Activated gamma-delta T cell treated with Interleukin-2 at 50 U/mL for 16 hours (primary cell): ENCODE data around the gene LCK.

Experiments used
- DNase-seq: peaks from one replicate; pipeline ENCODE4 v3.0.0-alpha.2; 2020

The LCK gene

GRCh38 chr1:32250893-32251716, at the start of gene LCK:
Gene LCK, plus strand, starts transcription at chr1:32251265. Its CDS starts 23,065 bp downstream, at chr1:32274330.
- peak; percentile 69 for DNase-seq

GRCh38 chr1:32204943-32205361, 46.1 kb upstream of the LCK start:
- no peak for DNase-seq

- peak; percentile 75 for DNase-seq
These were observed 45.4 kb upstream of the LCK start, which contains the start of gene IQCC for GRCh38 chr1:32205401-32206370. Gene IQCC, plus strand, starts transcription at chr1:32205671. Its CDS starts 11 bp downstream, at chr1:32205682.

GRCh38 chr1:32208469-32208868, 42.6 kb upstream of the LCK start:
- DNase-seq, result no peak

GRCh38 chr1:32208891-32209328, 42.2 kb upstream of the LCK start, which contains the start of gene DCDC2B:
Gene DCDC2B, plus strand, starts transcription at chr1:32209089. Its CDS starts 5 bp downstream, at chr1:32209094.
- DNase-seq, result no peak

- peak; percentile 48 for DNase-seq
These were observed 35.2 kb upstream of the LCK start for GRCh38 chr1:32215629-32216480.

- no peak for DNase-seq
These were observed 34.5 kb upstream of the LCK start for GRCh38 chr1:32216566-32216965.

- DNase-seq, result no peak
These were observed 32.0 kb upstream of the LCK start for GRCh38 chr1:32219022-32219421.

- DNase-seq, result no peak
These were observed 30.1 kb upstream of the LCK start for GRCh38 chr1:32220746-32221580.

GRCh38 chr1:32221581-32221979, 29.5 kb upstream of the LCK start:
- no peak for DNase-seq

- DNase-seq, result peak; percentile 92
These were observed 28.9 kb upstream of the LCK start, which contains the start of the genes EIF3I and TMEM234 for GRCh38 chr1:32221980-32222755. Gene EIF3I, plus strand, starts transcription at chr1:32222407. Its CDS starts 35 bp downstream, at chr1:32222442. Gene TMEM234, minus strand, starts transcription at chr1:32222353. Its CDS starts 31 bp downstream, at chr1:32222322.

GRCh38 chr1:32223683-32224082, 27.4 kb upstream of the LCK start:
- DNase-seq, result no peak

- no peak for DNase-seq
These were observed 26.8 kb upstream of the LCK start for GRCh38 chr1:32224285-32224684.

GRCh38 chr1:32228771-32229170, 22.3 kb upstream of the LCK start:
- no peak for DNase-seq

- no peak for DNase-seq
These were observed 19.1 kb upstream of the LCK start for GRCh38 chr1:32231843-32232432.

- no peak for DNase-seq
These were observed 18.3 kb upstream of the LCK start for GRCh38 chr1:32232558-32233304.

GRCh38 chr1:32234792-32235191, 16.3 kb upstream of the LCK start:
- no peak for DNase-seq

- no peak for DNase-seq
These were observed 11.7 kb upstream of the LCK start for GRCh38 chr1:32239337-32239736.

- DNase-seq, result no peak
These were observed 11.3 kb upstream of the LCK start for GRCh38 chr1:32239790-32240139.
